ENCODE data around the gene TMEM201.

Gene TMEM201

GRCh38 chr1:9654051-9654833 lies 65.5 kb downstream of the TMEM201 start:
- DNase-seq = no peak

- DNase-seq = no peak
Observed at GRCh38 chr1:9654834-9655723, 66.4 kb downstream of the TMEM201 start.

GRCh38 chr1:9655836-9656235 lies 67.1 kb downstream of the TMEM201 start:
- DNase-seq = no peak

- no peak for DNase-seq
Observed at GRCh38 chr1:9657521-9658032, 68.9 kb downstream of the TMEM201 start.

GRCh38 chr1:9658199-9658598 lies 69.5 kb downstream of the TMEM201 start:
- no peak for DNase-seq

GRCh38 chr1:9659328-9659727 lies 70.6 kb downstream of the TMEM201 start:
- peak; percentile 67 for DNase-seq

- DNase-seq = no peak
Observed at GRCh38 chr1:9663257-9663656, 74.5 kb downstream of the TMEM201 start.

Measured in fibroblast of skin of back (primary cell).